OCI-LY3 (cell line): ENCODE measurements around the gene SCGB1C1.

Source experiments
- CTCF ChIP-seq: fragments of 200-600, 300-600 bp; sonication (generic); IDR thresholded peaks from 2 replicates; pipeline ENCODE4 v1.5.1; 2014; ENCODE audit warnings: antibody characterized with exemption, low read length, low read depth
- EZH2phosphoT487 ChIP-seq: fragments of 200-600 bp; shearing (Covaris generic); IDR thresholded peaks from 2 replicates; pipeline ENCODE4 v1.6.1; 2018; ENCODE audit warnings: antibody characterized with exemption, mixed run types, low read depth

GRCh38 chr11:206002-206384 lies 13.1 kb downstream of the SCGB1C1 start:
- TF ChIP-seq CTCF, result no peak
- TF ChIP-seq EZH2phosphoT487, result no peak
